ENCODE data around the gene AFG3L2. TPM values are rescaled to one million over a fixed set of nuclear protein-coding genes. Genes with fewer than 3 reads are reported as not detected.

AFG3L2 gene
- total and polyA plus RNA-seq, 9 of the 15 experiments (the other 6 are each of a cell fraction or from before 2014, with no cell fraction given): 24.1 to 109 (median 84.0) TPM

GRCh38 chr18:12373771-12374116, 3.3 kb downstream of the AFG3L2 start (continued):
- no peak for TF ChIP-seq HNRNPH1 (optimal IDR thresholded peaks at IDR 0.05; ENCODE audit: low read depth, low read length)
- no peak for TF ChIP-seq TRIM24 (IDR thresholded peaks at IDR 0.05)
- TF ChIP-seq PCBP2 (IDR thresholded peaks at IDR 0.05; ENCODE audit: low read depth, low read length, poor library complexity, severe bottlenecking): no peak

GRCh38 chr18:12373116-12373770, 3.8 kb downstream of the AFG3L2 start:
- Histone ChIP-seq H3K27me3 (ENCODE audit: control insufficient read depth in 2 of 2, insufficient read depth in 2 of 2, low read length in 2 of 2) (no peaks in the 10 kb centered on the region), H3K4me2 (ENCODE audit: insufficient read depth, low read length) (peak overlapping the region; percentile 49), H3K79me2 (ENCODE audit: control insufficient read depth, insufficient read depth, low read length) (peaks cover 79% of the 10 kb centered on the region), H2AFZ (ENCODE audit: low read depth, low read length) (no peak overlapping the region), H4K20me1 (replicated peaks; ENCODE audit: control insufficient read depth, insufficient read depth, low read length) (peaks cover 32% of the 10 kb centered on the region), H3K9me3 (replicated peaks; ENCODE audit: control insufficient read depth, insufficient read depth, low read depth, low read length) (no peaks in the 10 kb centered on the region), H3K4me3 (no peak overlapping the region), H3K36me3 (ENCODE audit: control insufficient read depth, insufficient read depth, low read length) (peaks cover 56% of the 10 kb centered on the region), H3K4me1 (replicated peaks in 1 of 2; ENCODE audit: control insufficient read depth in 2 of 2, insufficient read depth in 2 of 2, low read length in 2 of 2) (peaks cover 28 to 33% of the 10 kb centered on the region in 2 experiments), H3K9me1 (ENCODE audit: control insufficient read depth, insufficient read depth, low read length) (peaks cover 3% of the 10 kb centered on the region), H3K9ac (ENCODE audit: insufficient read depth in 1 of 2, low read depth in 2 of 2, low read length in 2 of 2) (no peak overlapping the region), H3K27ac (ENCODE audit: extremely low read depth, low read depth, low read length) (peak overlapping the region; percentile 12; the same call in 1 of the 3 replicates)
- 28% methylated on average over 4 of the region's 4 CpGs for WGBS (ENCODE audit: insufficient coverage, low coverage, missing lambda C conversion rate)
- peak; percentile 78 for FAIRE-seq
- intact Hi-C loops (cut with micrococcal nuclease): no loop called here
- peak in 2 of 4 experiments; percentile 40 to 53 for DNase-seq (ENCODE audit: extremely low read depth in 1 of 4, low spot score in 3 of 4)
- BruUV-seq (replicated peaks): no TSS peak
- ChIA-PET POLR2A (interaction anchor here (0.6 to 2.3 kb wide), 9 partner anchors 9 to 352 kb away, joined by 3 to 23 read pairs (median 3); no protein-coding TSS in a partner anchor), CTCF (ENCODE audit: low intra/inter-chr PET ratio) (no interaction called here)
- no peak for ATAC-seq
- in situ Hi-C loops (cut with MboI): no loop called here
- TF ChIP-seq ZNF766 (CRISPR knock-in tag; conservative IDR thresholded peaks at IDR 0.05): peak; percentile 90
- TF ChIP-seq DPF2 (IDR thresholded peaks at IDR 0.05): 0 out of 2 replicates have a peak, but pooled peaks have one; percentile 22
- TF ChIP-seq, protein P1, sequence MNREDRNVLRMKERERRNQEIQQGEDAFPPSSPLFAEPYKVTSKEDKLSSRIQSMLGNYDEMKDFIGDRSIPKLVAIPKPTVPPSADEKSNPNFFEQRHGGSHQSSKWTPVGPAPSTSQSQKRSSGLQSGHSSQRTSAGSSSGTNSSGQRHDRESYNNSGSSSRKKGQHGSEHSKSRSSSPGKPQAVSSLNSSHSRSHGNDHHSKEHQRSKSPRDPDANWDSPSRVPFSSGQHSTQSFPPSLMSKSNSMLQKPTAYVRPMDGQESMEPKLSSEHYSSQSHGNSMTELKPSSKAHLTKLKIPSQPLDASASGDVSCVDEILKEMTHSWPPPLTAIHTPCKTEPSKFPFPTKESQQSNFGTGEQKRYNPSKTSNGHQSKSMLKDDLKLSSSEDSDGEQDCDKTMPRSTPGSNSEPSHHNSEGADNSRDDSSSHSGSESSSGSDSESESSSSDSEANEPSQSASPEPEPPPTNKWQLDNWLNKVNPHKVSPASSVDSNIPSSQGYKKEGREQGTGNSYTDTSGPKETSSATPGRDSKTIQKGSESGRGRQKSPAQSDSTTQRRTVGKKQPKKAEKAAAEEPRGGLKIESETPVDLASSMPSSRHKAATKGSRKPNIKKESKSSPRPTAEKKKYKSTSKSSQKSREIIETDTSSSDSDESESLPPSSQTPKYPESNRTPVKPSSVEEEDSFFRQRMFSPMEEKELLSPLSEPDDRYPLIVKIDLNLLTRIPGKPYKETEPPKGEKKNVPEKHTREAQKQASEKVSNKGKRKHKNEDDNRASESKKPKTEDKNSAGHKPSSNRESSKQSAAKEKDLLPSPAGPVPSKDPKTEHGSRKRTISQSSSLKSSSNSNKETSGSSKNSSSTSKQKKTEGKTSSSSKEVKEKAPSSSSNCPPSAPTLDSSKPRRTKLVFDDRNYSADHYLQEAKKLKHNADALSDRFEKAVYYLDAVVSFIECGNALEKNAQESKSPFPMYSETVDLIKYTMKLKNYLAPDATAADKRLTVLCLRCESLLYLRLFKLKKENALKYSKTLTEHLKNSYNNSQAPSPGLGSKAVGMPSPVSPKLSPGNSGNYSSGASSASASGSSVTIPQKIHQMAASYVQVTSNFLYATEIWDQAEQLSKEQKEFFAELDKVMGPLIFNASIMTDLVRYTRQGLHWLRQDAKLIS (CRISPR knock-in tag; IDR thresholded peaks at IDR 0.05): no peak
- no peak for TF ChIP-seq KLF6 (CRISPR knock-in tag; IDR thresholded peaks at IDR 0.05; ENCODE audit: borderline replicate concordance)
- peak; percentile 33; the same call in 1 of the 2 replicates for TF ChIP-seq ESRRA (IDR thresholded peaks at IDR 0.05; ENCODE audit: borderline replicate concordance, low read depth)
- TF ChIP-seq SRSF1 (IDR thresholded peaks at IDR 0.05; ENCODE audit: low read depth, low read length): no peak
- TF ChIP-seq GATA2 (CRISPR knock-in tag; IDR thresholded peaks at IDR 0.05): peak; percentile 59; the same call in 1 of the 2 replicates
- peak; percentile 15; the same call in 1 of the 2 replicates for TF ChIP-seq ZNF316 (IDR thresholded peaks at IDR 0.05)
- no peak for TF ChIP-seq ZNF408 (CRISPR knock-in tag; IDR thresholded peaks at IDR 0.05; ENCODE audit: low read depth)
- no peak for TF ChIP-seq ZNF175 (CRISPR knock-in tag; IDR thresholded peaks at IDR 0.05; ENCODE audit: low read depth)
- no peak for TF ChIP-seq HDAC2 (IDR thresholded peaks at IDR 0.05)
- TF ChIP-seq ARID1B (IDR thresholded peaks at IDR 0.05): no peak
- TF ChIP-seq ZNF668 (CRISPR knock-in tag; IDR thresholded peaks at IDR 0.05): no peak
- TF ChIP-seq PHF21A (IDR thresholded peaks at IDR 0.05; ENCODE audit: borderline replicate concordance, low read depth): peak; percentile 23; the same call in 1 of the 2 replicates
- TF ChIP-seq RCOR1 (IDR thresholded peaks at IDR 0.05; ENCODE audit: borderline replicate concordance in 1 of 2, low read depth in 2 of 2, low read length in 2 of 2): peak in 1 of 2 experiments; percentile 51; a peak in 1 of 4 replicates
- no peak for TF ChIP-seq ETV1 (tag; conservative IDR thresholded peaks at IDR 0.05; ENCODE audit: low read depth)
